Skin epidermis (tissue), 12 donors: ENCODE results near the gene ACSS1.
A peak's percentile ranks its signal among the peaks of the same experiment; 100 is the strongest.

Source experiments
- H3K27ac ChIP-seq, 21 experiments: fragments of 200-600 bp; sonication (generic) in 11 of 21; one replicate each; pipeline ENCODE4 v1.5.0; 2020; ENCODE audit warnings: mild to moderate bottlenecking in 3 of 21, inconsistent platforms in 2 of 21, moderate library complexity in 2 of 21
- H3K4me3 ChIP-seq, 7 experiments: fragments of 200-600 bp; sonication (generic) in 2 of 7; one replicate each; pipeline ENCODE4 v1.5.0; 2020; ENCODE audit warnings: inconsistent platforms in 2 of 7, mild to moderate bottlenecking in 2 of 7, moderate library complexity in 1 of 7

The ACSS1 gene

GRCh38 chr20:25037288-25038102 lies 20.4 kb downstream of the ACSS1 start:
- H3K27ac ChIP-seq, result peak overlapping the region in 11 of 21 experiments; percentile 0 to 69 (median 32)
- H3K4me3 ChIP-seq, result no peak overlapping the region

GRCh38 chr20:25036331-25036936 lies 21.5 kb downstream of the ACSS1 start:
- H3K4me3 ChIP-seq, result no peak overlapping the region
- peak overlapping the region in 13 of 21 experiments; percentile 5 to 60 (median 31) for H3K27ac ChIP-seq

- Histone ChIP-seq H3K4me3 (no peak overlapping the region), H3K27ac (peak overlapping the region in 8 of 21 experiments; percentile 5 to 60 (median 28))
Measured at GRCh38 chr20:25035921-25036320, 22.0 kb downstream of the ACSS1 start.

GRCh38 chr20:25033924-25034300 lies 24.0 kb downstream of the ACSS1 start:
- no peak overlapping the region for H3K4me3 ChIP-seq

GRCh38 chr20:25033265-25033923 lies 24.5 kb downstream of the ACSS1 start:
- Histone ChIP-seq H3K27ac (peak overlapping the region in 8 of 21 experiments; percentile 11 to 73 (median 49)), H3K4me3 (no peak overlapping the region)

More at GRCh38 chr20:25033924-25034300, 24.0 kb downstream of the ACSS1 start:
- peak overlapping the region in 3 of 21 experiments; percentile 60 to 73 (median 68) for H3K27ac ChIP-seq

GRCh38 chr20:25032478-25033264 lies 25.3 kb downstream of the ACSS1 start:
- peak overlapping the region in 13 of 21 experiments; percentile 2 to 73 (median 39) for H3K27ac ChIP-seq
- no peak overlapping the region for H3K4me3 ChIP-seq

- H3K4me3 ChIP-seq, result no peak overlapping the region
- H3K27ac ChIP-seq, result peak overlapping the region in 10 of 21 experiments; percentile 2 to 73 (median 44)
Measured at GRCh38 chr20:25032065-25032477, 25.9 kb downstream of the ACSS1 start.

- Histone ChIP-seq H3K27ac (no peak overlapping the region), H3K4me3 (no peak overlapping the region)
Measured at GRCh38 chr20:25031241-25031640, 26.7 kb downstream of the ACSS1 start.

- Histone ChIP-seq H3K4me3 (no peak overlapping the region), H3K27ac (no peak overlapping the region)
Measured at GRCh38 chr20:25030649-25031207, 27.2 kb downstream of the ACSS1 start.

- no peak overlapping the region for H3K4me3 ChIP-seq
- H3K27ac ChIP-seq, result no peak overlapping the region
Measured at GRCh38 chr20:25030007-25030648, 27.8 kb downstream of the ACSS1 start.

- Histone ChIP-seq H3K4me3 (no peak overlapping the region), H3K27ac (no peak overlapping the region)
Measured at GRCh38 chr20:25025986-25026605, 31.8 kb downstream of the ACSS1 start.

GRCh38 chr20:25025091-25025861 lies 32.7 kb downstream of the ACSS1 start:
- no peak overlapping the region for H3K27ac ChIP-seq

GRCh38 chr20:25024171-25024570 lies 33.8 kb downstream of the ACSS1 start:
- Histone ChIP-seq H3K27ac (peak overlapping the region in 2 of 21 experiments; percentile 40 to 42), H3K4me3 (no peak overlapping the region)

More at GRCh38 chr20:25025091-25025861, 32.7 kb downstream of the ACSS1 start:
- no peak overlapping the region for H3K4me3 ChIP-seq

GRCh38 chr20:25023356-25023755 lies 34.6 kb downstream of the ACSS1 start:
- peak overlapping the region in 1 of 21 experiments; percentile 30 for H3K27ac ChIP-seq
- no peak overlapping the region for H3K4me3 ChIP-seq

- H3K27ac ChIP-seq, result peak overlapping the region in 1 of 21 experiments; percentile 21
- no peak overlapping the region for H3K4me3 ChIP-seq
Measured at GRCh38 chr20:25022680-25023079, 35.3 kb downstream of the ACSS1 start.

GRCh38 chr20:25021336-25021735 lies 36.6 kb downstream of the ACSS1 start:
- Histone ChIP-seq H3K27ac (no peak overlapping the region), H3K4me3 (no peak overlapping the region)

GRCh38 chr20:25020901-25021301 lies 37.0 kb downstream of the ACSS1 start:
- H3K27ac ChIP-seq, result no peak overlapping the region
- no peak overlapping the region for H3K4me3 ChIP-seq

- Histone ChIP-seq H3K4me3 (no peak overlapping the region), H3K27ac (no peak overlapping the region)
Measured at GRCh38 chr20:25020345-25020744, 37.6 kb downstream of the ACSS1 start.
